Occipital lobe (tissue), 2 donors: ENCODE data around the gene IFNAR2. TPM values are rescaled to one million over a fixed set of nuclear protein-coding genes. Genes with fewer than 3 reads are reported as not detected.

Experiments used
- DNase-seq: peaks from one replicate; lab custom pipeline; 2025; lab: John Stamatoyannopoulos, UW
- total RNA-seq: library from RNA; depleted of rRNA; stranded (reverse); fragments of >200 nt; gene quantifications from one replicate; pipeline ENCODE4 v1.2.3, GENCODE V29; 2014

Gene IFNAR2
- total RNA-seq, 1 donor from 2014 or later, result 9.5 TPM

DNA sequence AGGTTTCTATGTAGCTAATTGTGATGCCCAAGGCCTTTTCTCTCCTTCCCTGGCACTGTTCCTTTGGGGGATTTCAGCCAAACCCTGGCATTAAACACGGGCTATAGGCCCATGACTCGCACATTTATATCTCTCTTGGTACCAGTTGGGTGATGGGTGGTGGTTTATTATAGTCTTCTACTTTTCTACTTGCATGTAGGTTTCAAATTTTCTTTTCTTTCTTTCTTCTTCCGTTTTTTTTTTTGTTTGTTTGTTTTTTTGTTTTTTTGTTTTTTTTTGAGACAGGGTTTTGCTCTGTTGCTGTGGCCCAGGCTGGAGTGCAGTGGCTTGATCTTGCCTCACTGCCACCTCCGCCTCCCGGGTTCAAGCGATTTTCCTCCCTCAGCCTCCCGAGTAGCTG, 37.5 kb downstream of the IFNAR2 start:
- DNase-seq, result no peak

DNA sequence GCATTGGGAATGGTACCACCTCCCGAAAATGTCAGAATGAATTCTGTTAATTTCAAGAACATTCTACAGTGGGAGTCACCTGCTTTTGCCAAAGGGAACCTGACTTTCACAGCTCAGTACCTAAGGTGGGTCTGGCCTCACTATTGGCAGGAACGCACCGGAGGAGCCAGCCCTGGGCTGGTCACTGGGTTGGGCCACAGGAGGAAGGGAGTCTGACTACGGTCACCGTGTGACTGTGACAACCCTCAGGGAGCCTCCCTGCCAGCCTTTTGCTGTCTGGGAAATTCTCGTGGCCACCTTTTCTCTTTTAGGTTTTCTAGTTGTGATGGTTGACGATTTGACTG, 38.6 kb downstream of the IFNAR2 start:
- DNase-seq, result no peak

DNA sequence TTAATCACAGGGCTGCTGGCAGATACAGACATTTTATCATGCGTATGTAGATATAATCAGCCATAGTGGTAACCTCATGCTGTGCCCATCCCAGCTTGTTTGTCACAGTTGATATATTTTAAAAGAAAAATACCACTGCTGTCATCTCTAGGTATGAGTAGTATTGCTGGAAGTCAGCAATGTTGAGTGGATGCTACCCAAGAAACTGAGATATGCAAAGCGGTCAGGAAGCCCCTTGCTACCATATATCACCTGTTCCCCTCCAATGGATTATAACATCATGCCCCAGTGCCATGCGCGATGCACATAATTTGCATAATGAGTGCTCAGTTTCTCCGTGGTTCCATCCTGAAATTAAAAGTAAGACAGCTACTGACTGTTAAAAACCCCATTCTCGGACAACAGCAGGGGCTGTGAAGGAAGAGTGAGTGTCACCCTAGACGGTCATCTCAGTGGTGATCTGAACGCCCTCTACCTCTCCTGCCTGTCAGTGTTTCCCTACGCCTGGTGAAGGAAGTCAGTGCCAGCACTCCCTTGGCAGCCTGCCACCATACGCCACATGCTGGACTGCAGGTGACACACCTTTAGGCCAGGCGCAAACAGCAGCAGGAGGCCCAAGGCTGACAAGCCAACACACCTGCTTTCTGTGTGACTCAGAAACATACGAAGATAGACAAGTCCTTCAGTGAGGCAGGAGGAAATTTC, 39.2 kb downstream of the IFNAR2 start:
- no peak for DNase-seq

DNA sequence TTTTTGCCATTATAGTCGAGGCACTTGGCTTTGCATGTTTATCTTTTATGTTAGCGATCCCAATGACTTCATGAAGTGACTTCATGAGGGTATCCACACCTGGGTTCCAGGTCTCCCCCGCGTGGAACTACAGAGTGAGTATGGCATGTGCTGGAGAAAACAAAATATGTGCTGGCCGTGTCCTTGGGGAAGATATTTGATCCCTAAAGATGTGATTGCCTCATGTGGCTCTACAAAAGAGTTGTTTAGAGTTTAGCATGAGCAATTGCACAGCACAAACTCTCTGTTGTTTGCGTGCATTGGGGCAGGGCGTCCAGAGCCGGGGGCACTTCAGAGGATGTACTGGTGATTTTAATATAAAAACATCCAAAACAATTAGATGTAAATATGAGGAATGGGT, 41.2 kb downstream of the IFNAR2 start:
- DNase-seq, result no peak

DNA sequence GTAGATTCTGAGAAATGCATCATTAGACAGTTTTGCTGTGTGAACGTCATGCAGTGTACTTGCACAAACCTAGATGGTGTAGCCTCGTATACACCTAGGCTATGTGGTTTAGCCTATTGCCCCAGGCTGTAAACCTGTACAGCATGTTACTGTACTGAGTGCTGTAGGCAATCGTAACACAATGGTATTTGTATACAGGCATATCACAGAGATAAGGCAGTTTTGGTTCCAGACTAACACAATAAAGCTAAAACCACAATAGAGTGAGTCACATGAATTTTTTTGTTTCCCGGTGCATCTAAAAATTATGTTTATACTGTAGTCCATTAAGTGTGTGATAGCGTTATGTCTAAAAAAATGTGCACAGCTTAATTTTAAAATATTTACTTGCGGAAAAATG, 43.3 kb downstream of the IFNAR2 start:
- DNase-seq, result no peak

DNA sequence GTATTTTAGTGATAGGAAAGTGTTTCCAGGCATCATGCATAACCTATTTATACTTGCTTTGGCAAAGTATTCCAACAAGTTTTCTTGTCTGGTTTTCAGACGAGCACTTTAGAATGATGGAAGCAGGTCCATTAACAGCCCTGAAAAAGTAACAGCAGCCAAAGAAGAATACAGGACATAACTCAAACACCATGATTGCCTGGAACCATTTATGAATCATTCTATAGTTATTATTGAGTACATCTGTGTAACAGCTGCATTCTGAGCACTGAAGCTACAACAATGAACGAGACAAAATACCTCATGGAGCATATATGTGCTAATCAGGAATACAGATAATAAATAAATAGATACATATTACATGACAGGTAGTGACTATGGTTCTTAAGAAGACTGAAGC, 49.0 kb downstream of the IFNAR2 start:
- no peak for DNase-seq

DNA sequence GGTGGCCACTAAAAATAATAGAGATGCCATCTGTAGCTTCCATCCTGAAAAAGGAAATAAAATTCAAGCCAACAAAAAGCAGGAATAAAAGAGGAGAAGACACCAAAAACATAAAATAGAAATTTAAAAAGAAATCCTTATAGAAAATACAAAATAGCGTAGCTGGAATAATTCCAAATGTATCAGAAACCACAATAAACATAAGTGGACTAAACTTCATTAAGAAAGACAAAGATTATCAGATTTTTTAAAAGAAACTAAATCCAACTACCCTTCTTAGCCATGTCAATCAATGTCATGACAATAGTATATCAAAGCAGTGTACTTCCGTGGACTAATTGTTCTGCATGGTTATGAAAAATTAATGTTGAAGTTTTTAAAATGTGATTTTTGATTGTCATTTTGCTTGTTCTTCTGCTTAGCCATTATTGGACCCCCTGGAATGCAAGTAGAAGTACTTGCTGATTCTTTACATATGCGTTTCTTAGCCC, 49.6 kb downstream of the IFNAR2 start:
- DNase-seq, result no peak

Other genes starting within 250 kb of the IFNAR2 start
- 23.9 TPM for gene OLIG2, start 204.0 kb upstream of the IFNAR2 start, total RNA-seq
- 9.4 TPM for gene OLIG1, start 159.8 kb upstream of the IFNAR2 start, total RNA-seq
- 10.3 TPM for gene IL10RB, start 36.4 kb downstream of the IFNAR2 start, total RNA-seq
- gene IFNAR1, start 95.0 kb downstream of the IFNAR2 start, total RNA-seq, result 49.9 TPM
- 57.1 TPM for gene IFNGR2, start 173.5 kb downstream of the IFNAR2 start, total RNA-seq